NOMO-1 treated with dmso at 0.1 percent for 144 hours (cell line): ENCODE data around the gene LRRK2.
"Not testable (repeated sequence)": the region's sequence is repeated elsewhere in the genome, so short reads cannot be mapped to it uniquely, and the experiment has no call there.

Source experiments
- DNase-seq: peaks from one replicate; lab custom pipeline; 2025; ENCODE audit not compliant: unreplicated experiment; lab: John Stamatoyannopoulos, UW

The LRRK2 gene

DNA sequence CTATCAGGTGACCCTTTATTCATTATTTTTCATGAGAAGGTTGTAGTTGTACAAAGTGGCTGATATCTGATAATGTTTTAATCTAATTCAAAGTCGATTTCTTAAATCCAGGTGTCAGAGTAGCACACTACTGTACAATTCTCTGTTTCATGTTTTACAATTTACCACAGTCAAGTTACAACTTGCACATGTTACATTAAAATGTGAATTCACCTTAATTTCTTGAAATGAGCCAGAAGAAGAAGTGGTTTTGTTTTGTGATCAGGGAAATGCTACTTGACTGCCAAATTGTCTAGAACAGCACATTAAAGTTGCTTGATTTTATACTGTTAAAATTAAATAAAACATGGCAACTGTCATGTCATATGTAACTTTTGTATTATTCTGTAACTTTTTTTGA is 23.2 kb downstream of the LRRK2 start:
- DNase-seq: no peak

DNA sequence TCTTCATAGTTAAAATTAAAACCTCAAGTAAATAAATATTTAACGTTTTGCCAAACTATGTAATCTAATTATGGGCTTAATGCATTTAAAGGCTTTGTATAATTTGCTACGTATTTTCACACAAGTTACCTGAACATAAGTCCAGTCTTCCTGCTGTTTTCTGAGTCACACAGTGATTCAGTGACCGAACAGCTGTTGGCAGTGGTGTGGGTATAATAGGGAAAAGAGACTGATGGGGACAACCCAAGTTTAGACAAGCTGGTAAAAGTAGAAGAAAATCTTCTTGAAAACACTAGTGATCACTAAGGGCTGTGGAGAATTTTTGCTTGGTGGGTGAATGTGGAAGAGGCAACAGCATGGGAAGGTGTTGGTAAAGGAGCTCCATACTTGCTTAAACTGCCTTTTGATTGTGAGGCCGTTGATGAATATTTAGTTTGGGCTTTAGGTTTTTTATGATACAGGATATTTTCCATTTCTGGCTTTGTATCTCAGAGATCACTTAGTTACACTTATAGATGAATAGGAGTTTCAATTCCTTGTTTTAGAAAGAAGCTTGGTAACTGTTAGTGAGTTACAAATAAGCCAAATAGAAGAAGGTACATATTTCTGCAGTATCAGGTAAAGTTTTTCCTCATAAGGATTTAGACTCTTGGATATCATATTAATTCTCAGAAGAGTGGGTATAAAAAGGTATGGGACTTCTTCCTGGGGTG is 23.9 kb downstream of the LRRK2 start:
- DNase-seq: no peak

DNA sequence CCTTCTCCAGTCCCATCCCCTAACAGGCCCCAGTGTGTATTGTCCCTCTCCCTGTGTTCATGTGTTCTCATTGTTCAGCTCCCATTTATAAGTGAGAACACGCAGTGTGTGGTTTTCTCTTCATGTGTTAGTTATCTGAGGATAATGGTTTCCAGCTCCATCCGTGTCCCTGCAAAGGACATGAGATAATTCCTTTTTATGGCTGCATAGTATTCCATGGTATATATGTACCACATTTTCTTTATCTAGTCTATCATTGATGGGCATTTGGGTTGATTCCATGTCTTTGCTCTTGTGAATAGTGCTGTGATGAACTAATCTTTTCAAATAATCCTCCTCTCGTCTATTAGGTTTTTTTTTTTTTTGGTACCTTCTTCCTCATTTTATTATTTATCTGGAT is 25.9 kb downstream of the LRRK2 start:
- not testable (repeated sequence) for DNase-seq

DNA sequence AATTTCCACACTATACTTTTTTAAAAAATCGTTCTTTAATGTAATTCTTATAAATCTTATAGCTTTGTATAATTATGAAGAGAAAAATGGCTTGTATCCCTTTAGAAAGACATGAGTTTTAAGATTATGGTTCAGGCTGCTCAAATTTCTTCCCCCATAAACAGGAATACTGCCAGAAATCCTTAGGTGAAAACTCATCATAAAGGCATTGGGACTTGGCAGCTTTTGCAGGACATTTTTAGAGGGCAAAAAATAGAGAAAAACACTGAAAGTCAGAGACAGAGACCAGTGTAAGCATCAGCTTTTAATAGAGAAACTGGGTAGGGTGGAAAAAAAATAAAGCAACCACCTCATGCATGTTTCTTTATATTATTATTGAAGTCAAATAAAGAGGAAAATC is 29.1 kb downstream of the LRRK2 start:
- no peak for DNase-seq

DNA sequence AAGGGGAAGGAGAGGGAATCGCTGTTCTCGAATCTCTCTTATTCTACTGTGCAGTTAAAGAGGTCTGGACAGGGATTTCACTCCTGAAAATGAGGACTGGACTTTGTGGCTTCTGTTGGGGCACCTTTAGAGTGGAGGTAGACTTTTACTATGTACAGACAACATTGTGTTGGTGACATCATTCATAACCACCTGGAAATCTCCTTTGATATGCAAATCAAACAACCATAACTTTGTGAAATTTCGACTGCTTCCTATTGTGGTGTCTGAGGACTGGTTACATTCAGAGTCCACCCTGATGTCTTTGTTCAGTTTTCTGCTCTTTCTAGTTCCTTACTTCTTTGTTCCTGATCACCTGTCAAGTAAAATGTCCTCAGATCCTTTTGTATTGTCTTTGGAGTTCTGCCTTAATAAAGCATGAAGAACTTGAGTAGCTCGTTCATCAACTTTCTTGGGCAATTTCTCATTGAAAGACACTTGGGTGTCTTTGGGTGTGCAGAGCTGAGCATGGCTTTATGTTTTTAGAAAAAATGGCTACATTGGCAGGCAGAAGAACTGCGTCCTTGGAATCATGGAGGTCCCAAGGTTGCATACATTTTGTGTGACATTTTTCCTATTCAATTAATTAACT is 29.8 kb downstream of the LRRK2 start:
- no peak for DNase-seq

DNA sequence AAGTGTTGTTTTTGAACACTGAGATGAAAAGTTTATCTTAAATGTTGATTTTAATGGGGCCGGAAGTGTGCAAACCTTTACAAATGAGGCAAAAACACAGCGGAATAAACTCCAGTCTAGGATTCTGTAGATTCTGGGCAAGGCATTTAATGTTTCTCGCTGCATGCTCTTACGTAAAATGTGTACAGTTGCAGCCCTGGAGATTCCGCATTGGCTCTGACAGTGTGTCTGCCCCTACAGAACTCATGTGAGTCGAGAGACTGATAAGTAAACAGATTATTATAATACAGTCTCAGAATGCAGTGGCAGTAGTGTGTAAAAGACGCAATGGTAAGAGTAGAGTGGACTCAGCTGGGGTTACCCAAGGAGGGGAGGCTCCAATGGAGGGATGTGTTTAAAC is 33.6 kb downstream of the LRRK2 start:
- no peak for DNase-seq

DNA sequence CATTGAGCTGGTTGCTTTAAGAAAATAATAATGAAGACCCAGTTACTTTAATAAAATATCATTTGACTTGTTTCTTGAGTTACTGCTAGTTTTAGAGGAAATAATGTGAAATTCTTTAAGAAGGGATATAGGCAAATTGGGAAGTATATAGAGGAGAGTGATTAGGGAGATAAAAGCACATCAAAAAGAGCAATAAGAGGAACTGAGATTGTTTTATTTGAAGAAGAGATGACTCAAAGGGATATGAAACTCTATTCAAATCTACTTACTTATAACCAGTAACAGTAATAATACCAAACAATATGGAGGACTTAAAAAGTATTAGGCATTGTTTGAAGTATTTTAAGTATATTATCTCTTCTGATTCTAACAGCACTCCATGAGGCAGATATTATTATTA is 37.1 kb downstream of the LRRK2 start:
- DNase-seq: no peak

DNA sequence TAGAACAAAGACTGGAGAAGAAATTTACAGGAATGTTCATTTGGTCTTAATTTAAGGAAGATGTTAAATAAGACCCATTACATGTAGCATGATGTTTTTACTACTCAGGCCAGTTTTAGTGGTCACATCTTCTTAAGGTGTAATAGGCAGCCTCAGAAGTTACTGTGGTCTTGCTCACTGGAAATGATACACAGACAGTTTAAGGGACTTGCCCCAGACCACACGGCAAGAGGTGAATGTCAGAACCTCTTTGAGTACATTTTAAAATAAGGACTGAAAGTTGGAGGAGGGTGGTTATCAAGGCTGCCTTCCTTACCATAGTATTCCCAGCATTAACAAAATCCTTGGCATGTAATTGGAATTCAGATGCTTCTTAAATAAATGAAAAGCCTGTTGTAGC is 37.9 kb downstream of the LRRK2 start:
- no peak for DNase-seq

DNA sequence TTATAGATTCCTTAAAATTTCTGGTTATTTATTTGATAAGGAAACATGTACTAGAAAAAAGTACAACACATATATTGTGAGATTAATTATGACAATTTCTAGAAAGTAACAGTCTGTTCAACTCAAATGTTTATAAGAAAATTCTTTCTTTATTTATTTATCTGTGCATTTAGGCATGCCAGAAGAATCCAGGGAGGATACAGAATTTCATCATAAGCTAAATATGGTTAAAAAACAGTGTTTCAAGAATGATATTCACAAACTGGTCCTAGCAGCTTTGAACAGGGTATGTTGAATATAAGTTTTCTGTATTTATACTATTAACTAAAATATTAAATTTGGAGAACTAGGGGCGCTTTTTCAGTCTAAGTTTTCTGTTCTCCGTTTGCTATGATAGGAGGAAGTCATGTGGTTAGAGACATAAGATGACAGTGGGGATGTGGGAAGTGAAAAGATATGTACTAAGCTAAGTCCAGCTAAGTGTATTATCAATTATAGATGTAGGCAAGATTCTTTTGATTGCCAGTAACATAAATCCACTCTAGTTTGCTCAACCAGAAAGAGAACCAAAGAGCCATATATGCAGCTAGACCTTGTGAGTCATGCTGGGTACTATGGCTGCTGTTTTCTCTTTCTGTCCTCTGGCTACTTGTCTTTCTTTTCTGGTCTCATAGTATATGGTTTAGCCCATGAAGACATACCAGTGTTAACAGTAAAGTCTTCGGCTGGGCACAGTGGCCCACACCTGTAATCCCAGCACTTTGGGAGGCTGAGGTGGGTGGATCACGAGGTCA is 39.0 kb downstream of the LRRK2 start:
- no peak for DNase-seq

DNA sequence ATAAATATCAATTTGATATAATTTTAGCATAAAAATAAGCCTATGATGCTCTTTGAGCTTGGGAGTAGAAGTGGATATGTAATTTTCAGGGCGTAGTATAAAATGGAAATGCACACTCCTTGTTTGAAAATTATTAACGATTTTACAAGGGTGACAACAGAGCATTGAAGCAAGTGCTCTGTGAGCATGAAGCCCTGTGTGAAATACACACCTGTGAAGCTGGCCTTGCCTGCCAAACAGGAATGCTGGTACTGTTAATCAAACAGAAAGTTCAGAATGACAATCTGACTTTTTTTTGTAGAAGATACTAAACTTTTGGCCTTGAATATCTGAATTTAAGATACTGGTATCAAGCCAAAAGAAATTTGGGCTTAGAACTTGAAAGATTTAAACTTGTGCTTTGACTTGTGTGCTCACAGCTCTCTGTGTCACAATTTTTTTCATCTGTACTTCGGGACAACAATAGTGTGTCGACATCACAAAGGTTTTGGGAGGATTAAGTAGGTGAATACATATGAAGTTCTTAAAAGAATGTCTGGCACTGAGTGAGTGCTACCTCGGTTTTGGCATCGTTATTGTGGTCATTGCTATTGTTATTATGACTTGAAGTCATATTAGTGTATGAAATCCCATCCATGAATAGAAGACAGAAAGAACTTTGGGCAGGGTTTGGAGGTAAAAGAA is 47.3 kb downstream of the LRRK2 start:
- no peak for DNase-seq

DNA sequence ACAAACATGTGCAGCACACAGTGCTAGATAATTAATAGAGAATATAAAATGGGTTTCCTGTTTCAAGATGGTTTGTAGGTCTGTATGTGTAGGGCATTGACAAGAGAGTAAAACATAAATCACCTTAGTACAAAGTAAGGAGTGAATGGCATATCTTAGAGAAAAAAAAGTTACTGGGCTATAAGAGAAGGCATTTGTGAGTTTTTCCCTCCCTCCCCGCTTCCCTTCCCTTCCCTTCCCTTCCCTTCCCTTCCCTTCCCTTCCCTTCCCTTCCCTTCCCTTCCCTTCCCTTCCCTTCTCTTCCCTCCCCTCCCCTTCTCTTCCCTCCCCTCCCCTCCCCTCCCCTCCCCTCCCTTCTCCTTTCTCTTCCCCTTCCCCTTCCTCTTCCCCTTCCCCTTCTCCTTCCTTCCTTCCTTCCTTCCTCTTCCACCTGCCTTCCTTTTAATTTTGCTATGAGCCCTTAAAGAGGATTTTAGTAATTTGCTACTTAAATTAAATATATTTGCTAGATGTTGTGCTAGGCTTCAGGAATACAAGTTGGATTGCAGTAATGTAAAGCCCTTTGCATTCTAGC is 57.1 kb downstream of the LRRK2 start:
- DNase-seq: no peak

DNA sequence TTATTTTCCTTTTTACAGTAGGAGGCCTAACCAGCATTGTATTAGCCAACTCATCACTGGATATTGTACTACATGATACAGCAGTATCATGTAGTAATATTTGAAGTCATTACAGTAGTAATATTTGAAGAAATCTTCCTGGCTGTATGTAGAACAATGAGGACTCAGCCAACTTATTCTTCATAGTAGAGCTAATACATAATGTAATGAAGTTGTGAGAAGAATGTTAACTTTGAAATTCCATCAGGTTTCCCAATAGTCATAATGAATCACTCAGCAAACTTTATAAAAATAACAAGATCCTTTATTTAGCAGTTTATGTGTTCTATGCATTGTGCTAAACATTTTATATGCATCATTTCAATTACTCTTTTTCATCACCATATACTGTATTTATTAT is 61.8 kb downstream of the LRRK2 start:
- no peak for DNase-seq

DNA sequence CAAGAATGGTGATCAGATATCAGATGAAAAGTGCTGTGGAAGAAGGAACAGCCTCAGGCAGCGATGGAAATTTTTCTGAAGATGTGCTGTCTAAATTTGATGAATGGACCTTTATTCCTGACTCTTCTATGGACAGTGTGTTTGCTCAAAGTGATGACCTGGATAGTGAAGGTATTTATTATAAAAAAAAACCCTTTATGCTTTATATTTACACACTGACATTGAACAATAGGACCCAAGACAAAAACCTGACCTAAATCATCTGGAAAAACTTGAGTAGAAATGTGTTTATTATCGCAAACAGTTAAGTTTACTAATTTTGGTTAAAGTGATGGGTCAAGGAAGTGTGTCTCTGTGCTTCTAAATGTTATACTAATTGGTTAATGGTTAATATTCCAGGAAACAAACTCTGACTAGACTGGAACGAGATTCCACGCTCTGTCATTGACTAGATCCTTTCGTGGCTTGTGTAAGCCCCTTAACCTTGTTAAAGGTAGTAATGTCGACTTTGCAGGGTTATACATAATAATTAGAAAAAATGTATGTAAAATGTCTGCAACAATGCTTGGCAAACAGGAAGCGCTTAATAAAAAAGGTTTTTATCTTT is 62.7 kb downstream of the LRRK2 start:
- no peak for DNase-seq

DNA sequence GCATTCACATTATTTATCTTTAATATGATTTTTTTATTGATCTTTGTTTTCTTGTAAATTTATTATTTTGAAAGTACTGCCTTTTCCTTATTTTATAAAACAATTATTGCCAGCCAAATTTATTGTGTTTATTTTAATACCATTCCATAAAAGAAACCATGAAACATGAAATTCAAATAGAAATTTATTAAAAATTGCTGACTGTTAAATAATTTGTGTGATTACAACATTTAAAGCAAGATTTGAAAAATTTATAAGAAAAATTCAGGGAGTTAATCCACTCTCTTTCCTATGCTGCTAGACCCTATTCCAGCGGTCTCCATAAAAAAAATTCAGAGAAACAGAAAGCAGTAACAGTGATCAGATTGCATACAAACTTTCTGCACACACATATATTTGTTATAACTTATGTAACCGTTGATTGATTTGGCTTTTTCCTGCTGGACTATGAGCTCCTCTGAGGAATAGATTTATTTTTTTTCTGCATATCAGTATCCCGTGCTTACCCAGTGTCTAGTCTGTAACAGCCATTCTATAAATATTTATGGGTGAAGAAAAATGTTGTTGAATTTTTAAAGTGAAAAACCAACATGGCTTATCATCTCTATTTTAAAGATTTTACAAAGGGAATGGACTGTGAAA is 68.1 kb downstream of the LRRK2 start:
- no peak for DNase-seq

DNA sequence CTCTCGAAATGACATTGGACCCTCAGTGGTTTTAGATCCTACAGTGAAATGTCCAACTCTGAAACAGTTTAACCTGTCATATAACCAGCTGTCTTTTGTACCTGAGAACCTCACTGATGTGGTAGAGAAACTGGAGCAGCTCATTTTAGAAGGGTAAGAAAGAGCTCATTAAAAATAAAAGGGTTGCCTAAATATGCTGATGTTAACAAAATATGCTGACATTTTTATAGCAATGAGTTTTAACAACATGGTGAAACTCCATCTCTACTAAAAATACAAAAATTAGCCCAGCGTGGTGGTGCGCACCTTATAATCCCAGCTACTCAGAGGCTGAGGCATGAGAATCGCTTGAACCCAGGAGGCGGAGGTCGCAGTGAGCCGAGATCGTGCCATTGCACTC is 73.5 kb downstream of the LRRK2 start:
- no peak for DNase-seq

DNA sequence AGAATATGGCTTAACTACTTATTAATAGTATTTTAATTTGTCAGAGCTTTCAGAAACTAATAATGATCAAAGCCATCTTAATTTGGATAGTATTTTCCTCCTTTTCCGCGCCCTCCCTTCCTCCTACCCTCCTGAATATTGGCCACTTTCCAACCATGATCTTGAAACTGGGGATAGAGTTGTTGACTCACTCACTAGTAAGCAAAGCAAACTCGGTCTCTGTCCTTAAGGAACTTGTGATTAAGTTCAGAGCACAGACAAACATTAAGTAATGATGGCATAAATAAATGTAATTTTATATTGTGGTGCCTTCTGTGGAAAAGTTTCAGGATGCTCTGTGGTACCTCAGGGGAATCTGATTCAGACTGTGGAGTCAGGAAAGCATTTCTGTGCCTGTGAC is 75.7 kb downstream of the LRRK2 start:
- DNase-seq: no peak

DNA sequence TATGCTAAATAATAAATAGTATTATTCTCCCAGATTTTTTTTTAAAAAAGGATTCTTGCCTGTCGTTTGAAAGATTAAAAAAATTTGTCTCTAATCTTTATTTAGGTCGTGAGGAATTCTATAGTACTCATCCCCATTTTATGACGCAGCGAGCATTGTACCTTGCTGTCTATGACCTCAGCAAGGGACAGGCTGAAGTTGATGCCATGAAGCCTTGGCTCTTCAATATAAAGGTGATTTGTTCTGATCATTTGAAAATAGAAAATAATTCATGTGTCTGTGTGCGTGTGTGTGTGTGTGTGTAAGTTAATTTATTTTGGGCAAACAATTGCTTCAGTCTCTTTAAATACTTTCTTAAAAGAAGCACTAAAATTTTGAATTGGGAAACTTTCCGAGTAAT is 84.2 kb downstream of the LRRK2 start:
- no peak for DNase-seq

DNA sequence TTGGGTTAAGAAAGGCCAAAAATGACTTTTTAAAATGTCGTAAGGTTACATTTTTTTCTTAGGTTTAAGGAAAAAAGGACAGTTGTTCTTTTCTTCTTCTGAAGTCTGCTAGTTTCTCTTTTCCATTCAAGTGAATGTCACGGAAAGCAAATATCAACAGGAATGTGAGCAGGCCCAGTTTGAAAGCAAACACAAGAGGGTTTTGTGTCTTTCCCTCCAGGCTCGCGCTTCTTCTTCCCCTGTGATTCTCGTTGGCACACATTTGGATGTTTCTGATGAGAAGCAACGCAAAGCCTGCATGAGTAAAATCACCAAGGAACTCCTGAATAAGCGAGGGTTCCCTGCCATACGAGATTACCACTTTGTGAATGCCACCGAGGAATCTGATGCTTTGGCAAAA is 85.4 kb downstream of the LRRK2 start:
- no peak for DNase-seq

DNA sequence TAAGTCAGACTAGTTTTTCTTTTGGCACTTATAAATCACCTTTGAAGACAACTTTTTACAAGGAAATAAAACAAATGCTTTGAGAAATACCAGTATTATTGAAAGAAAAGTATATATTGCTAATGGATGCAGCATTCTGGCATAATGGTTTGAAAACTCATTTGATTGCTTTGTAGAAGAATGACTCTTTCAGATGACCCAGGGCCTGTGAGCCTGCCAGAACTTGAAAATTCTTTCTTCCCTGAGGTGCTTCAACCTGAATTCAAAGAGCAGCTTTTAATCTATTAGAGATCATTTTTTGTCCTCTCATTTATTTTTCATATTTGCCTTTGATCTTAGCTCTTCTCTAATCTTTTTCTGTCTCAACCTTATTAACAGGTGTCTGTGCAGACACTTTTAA is 87.4 kb downstream of the LRRK2 start:
- DNase-seq: no peak

DNA sequence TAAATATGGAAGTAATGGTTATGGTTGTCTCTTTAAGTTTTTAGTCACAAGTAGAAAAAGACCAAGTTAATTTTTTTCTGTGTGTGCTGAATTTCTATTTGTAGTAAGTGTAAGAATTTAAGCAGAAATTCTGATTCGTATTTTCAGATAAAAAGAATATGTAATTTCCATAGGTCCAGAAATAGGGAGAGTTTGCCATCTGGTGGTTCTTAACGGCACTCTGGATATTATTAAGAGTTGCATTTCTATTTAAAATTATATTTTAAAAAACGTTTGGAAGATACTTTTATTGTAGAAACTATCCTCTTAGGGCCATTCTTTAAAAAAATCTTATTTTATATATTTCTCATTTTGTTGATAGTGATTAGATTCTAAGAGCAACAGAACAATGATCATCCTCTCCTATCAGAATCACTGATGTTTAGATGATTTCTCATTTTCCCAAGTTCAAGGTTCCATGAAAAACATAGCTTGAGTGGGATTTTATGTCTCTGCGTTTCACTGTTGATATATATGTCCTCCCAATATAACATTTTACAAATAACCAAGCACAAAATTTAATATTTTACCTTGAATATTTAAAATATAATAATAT is 88.3 kb downstream of the LRRK2 start:
- DNase-seq: no peak
